Stimulated activated CD8-positive, alpha-beta memory T cell treated with anti-CD3 and anti-CD28 coated beads, Interleukin-12 subunit alpha, Interleukin-12 subunit beta, amount 100 ng/mL, for 24 hours (primary cell): Measurements from ENCODE around the gene COASY.

Experiments used
- DNase-seq: peaks from one replicate; pipeline ENCODE4 v3.0.0-alpha.2; 2020; ENCODE audit errors: extremely low read depth

Gene COASY

GRCh38 chr17:42574463-42574862 lies 12.5 kb downstream of the COASY start:
- no peak for DNase-seq

GRCh38 chr17:42577140-42577531 lies 15.2 kb downstream of the COASY start:
- no peak for DNase-seq

GRCh38 chr17:42577532-42578281 lies 15.8 kb downstream of the COASY start, which contains the start of gene PSMC3IP:
PSMC3IP (minus strand) TSS chr17:42577729; CDS start chr17:42577686, 43 bp downstream.
- peak; percentile 87 for DNase-seq

- DNase-seq, result no peak
These were observed 16.4 kb downstream of the COASY start for GRCh38 chr17:42578282-42578869.

- no peak for DNase-seq
These were observed 18.0 kb downstream of the COASY start for GRCh38 chr17:42579794-42580551.

GRCh38 chr17:42581744-42582270 lies 19.9 kb downstream of the COASY start:
- no peak for DNase-seq

GRCh38 chr17:42584880-42585279 lies 22.9 kb downstream of the COASY start:
- DNase-seq, result no peak

GRCh38 chr17:42585353-42585752 lies 23.4 kb downstream of the COASY start:
- no peak for DNase-seq

GRCh38 chr17:42586514-42587230 lies 24.7 kb downstream of the COASY start:
- no peak for DNase-seq

- no peak for DNase-seq
These were observed 28.9 kb downstream of the COASY start for GRCh38 chr17:42590886-42591285.

GRCh38 chr17:42591411-42591810 lies 29.5 kb downstream of the COASY start:
- no peak for DNase-seq

GRCh38 chr17:42596386-42596785 lies 34.4 kb downstream of the COASY start:
- no peak for DNase-seq

- DNase-seq, result no peak
These were observed 37.0 kb downstream of the COASY start for GRCh38 chr17:42598905-42599304.

GRCh38 chr17:42603318-42603717 lies 41.4 kb downstream of the COASY start:
- DNase-seq, result no peak

GRCh38 chr17:42607769-42608168 lies 45.8 kb downstream of the COASY start:
- DNase-seq, result no peak

GRCh38 chr17:42608305-42609181 lies 46.6 kb downstream of the COASY start:
- DNase-seq, result no peak

GRCh38 chr17:42609182-42609813 lies 47.4 kb downstream of the COASY start, which contains the start of the genes RETREG3 and TUBG1:
RETREG3 (minus strand) TSS chr17:42609374; CDS start chr17:42609324, 50 bp downstream.
TUBG1 (plus strand) TSS chr17:42609683; CDS start chr17:42609738, 55 bp downstream.
- DNase-seq, result peak; percentile 98

- peak; percentile 3 for DNase-seq
These were observed 48.2 kb downstream of the COASY start for GRCh38 chr17:42609814-42610801.

GRCh38 chr17:42612013-42612412 lies 50.1 kb downstream of the COASY start:
- DNase-seq, result no peak
